ENCODE measurements around the gene OASL.
A peak's percentile ranks its signal among the peaks of the same experiment; 100 is the strongest.

OASL gene

DNA sequence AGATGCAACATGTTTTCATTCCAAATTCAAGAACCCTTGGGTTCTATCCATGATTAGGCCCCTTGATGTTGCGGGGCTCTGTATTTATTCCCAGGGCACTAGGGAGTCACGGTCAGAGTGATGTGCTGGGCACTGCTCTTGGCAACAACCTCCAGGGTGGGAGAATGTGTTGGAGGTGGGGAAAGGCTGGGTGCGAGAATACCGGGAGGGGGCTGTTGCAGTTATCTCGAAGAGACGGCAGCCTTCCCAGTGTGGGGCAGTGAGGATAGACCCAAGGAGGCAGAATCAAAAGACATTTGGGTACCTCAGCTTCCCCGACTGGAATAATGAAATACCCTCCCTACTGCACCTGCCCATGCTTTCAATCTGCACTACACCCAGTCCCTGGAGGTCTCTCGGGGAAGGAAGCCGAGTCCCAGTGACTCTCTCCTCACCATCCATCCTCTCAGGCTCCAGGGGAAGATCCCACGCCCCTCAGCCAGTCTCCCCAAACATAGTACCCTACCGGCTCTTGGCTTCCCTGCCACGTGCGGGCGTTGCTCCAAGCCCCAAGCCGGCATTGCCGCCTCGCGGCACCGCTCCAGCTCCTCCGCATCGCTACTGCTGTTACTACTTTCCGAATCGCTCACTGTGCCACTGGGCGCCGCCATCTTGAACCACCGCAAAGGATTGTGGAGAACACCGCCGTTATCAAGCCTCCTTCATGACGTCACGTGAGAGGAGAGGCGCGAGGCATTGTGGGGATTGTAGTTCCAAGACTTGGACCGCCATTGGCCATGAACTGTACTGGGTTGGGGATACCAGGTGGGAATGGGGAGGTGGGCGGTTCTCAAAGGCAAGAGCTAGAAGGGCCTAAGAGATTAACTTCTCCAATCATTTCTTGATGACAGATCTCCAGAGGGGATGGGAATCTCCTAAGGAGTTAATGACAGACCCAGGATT is 22.9 kb downstream of the OASL start, which contains the start of gene C12orf43:
Gene C12orf43 (minus strand): TSS at position 663 of the 942 bp plus-strand sequence. CDS start 13 bp downstream, at position 650.
- DNase-seq (ENCODE audit: low spot score) = peak; percentile 92

DNA sequence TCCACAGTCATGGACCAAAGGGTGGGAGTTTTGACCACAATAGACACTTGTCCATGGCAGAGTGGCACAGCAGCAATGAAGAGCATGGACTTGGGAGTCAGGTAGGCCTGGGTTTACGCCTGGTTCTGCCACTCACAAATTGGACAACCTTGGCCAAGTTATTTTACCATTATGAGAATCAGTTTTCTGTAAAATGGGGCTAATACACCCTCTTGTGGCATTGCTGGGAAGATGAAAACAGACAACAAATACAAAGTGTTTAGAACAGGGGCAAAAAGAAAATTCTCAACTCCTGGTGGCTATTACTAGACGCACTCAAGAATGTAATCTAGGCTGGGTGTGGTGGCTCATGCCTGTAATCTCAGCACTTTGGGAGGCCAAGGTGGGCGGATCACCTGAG is 25.3 kb downstream of the OASL start:
- no peak for DNase-seq (ENCODE audit: low spot score)

DNA sequence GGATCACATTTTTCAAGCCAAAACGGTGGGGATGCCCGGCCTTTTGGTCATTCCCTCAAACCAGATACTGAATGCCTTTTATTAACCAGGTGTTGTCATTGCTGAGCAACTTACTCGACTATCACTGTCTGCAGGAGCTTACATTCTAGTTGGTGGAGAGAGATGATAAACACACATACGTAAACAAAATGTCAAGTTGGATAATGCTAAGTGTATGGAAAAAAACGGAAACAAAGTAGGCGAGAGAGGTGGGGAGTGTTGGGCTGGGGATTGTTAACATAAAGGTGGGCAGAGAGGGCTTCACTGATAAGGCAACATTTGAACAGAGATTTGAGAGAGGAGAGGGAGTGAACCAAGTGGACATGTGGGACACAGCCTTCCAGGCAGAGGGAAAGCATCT is 27.2 kb downstream of the OASL start:
- DNase-seq (ENCODE audit: low spot score) = no peak

DNA sequence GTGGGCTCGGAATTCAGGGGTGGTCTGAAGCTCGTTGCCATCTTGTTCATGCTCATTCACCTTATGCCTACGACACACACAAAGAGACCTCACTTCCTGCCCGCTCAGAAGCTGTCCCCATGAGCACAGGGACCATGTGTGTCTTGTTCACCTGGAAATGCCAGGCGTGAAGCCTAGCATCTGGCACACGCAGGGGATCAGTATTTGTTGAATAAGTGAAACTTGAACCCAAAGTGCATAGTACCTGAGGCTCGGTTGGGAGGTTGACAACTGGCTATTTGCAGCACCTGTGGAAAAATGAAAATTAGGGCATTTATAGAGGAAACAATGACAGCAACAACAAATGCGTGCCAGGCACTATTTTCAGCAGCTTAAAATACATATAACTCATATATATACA is 28.2 kb downstream of the OASL start:
- DNase-seq (ENCODE audit: low spot score) = no peak

DNA sequence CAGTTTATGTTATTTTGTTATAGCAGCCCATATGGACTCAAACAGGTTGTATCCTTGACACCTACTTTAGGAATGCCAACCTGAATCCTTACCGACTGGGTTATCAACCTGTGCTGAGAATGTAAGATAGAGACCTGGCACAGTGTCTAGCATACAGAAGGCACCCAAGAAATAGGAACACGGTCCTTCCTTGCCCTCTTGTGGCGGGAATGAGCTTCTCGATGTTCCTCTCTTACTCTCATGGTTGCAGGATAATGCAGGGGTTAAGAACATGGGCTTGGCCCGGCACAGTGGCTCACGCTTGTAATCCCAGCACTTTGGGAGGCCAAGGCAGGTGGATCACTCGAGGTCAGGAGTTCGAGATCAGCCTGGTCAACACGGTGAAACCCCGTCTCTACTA is 29.3 kb downstream of the OASL start:
- peak; percentile 46 for DNase-seq (ENCODE audit: low spot score)

DNA sequence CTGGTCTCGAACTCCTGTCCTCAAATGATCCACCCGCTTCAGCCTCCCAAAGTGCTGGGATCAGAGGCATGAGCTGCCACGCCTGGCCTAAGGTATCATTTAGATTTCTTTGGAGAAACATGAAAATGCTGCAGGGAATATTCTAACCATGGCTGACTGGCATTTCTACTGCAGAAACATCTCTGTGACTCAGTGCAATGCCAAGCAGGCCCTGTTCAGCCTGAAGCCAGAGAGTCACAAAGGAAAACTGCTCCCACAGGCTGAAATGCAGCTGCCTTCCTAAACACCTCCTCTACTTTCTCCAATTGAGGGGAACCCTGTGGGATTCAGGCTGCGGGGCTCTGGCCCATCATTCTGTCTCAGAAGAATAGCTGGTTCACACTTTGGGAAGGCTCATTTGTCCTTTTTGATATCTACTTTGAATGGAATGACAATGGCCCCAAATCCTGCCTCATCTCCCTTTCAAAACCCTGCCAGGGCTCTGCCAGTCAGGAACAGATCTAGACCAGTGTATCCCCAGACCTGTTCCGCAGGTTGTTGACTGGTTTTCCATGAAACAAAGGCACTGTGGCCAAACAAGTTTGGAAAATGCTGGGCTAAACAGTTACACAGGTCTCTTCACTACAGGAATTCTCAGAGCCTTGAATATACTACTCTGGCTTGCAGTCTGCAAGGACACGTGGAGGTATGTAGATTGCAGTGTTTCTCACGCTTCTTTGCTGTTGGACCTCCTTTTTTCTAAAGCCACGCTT is 30.5 kb downstream of the OASL start:
- no peak for DNase-seq (ENCODE audit: low spot score)

DNA sequence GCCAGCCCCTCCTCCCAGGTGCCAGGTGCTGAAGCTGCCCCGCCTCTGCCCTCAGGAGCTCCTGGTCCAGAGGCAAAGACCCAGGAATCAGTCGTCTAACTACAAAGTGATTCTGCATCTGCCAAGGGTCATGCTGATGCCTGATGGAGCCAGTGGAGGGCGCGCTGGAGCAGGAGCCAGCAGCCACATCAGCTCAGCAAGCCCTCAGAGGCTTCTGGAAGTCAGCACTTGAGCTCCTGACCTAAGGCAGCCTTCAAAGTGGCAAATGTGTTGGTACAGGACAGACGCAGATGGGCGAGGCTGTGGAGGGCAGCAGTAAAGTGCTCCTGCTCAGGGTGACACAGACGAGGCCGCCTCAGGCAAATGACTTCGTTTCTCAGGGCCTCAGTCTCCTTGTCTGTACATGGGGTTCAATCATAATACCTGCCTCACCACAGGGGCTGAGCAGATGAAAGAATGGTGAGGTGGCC is 33.7 kb downstream of the OASL start:
- DNase-seq (ENCODE audit: low spot score) = peak; percentile 64

DNA sequence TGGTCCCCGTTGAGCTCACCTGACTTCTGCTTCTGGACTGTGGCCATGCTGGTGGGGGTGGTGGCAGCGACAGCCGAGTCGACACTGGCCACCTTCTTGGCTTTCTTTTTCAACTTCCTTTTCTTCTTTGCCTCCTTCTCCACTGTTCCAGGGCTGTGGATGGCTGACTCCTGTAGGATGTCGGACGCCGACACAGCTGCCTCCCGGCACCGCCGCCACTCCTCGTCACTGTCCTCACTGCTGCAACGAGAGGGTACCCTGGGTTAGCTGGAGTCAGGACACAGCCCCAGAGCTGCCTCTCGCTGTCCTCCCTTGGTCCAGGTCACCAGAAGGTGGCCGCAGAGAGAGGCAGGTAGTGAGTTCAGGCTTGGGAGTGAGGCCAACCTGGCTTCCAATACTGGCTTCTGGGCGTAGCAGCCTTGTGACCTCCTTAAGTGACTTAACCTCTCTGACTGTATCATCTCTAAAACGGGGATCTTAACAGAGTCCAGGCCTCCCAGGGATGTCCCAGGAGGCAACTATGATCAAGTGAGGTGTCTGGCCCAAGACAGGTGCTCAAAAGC is 34.7 kb downstream of the OASL start:
- no peak for DNase-seq (ENCODE audit: low spot score)

DNA sequence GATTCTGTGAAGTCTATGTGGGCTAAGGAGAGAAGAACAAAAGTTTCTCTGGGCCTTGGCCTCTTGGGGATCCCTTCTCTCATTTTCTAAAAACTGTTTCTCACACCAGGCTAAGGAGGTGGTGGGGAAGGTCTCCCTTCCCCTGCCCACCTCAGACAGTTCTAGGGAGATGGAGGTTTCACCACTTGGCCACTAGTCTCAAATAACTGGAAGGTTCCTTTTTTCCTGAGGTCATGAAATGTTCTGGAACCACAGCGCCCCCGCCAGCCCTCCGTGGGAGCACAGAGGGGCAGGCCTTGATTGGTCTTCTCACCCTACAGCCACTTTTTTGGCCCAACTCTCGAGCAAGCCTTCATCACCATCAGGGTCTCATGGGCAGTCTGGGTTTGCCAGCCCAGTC is 35.4 kb downstream of the OASL start:
- no peak for DNase-seq (ENCODE audit: low spot score)

DNA sequence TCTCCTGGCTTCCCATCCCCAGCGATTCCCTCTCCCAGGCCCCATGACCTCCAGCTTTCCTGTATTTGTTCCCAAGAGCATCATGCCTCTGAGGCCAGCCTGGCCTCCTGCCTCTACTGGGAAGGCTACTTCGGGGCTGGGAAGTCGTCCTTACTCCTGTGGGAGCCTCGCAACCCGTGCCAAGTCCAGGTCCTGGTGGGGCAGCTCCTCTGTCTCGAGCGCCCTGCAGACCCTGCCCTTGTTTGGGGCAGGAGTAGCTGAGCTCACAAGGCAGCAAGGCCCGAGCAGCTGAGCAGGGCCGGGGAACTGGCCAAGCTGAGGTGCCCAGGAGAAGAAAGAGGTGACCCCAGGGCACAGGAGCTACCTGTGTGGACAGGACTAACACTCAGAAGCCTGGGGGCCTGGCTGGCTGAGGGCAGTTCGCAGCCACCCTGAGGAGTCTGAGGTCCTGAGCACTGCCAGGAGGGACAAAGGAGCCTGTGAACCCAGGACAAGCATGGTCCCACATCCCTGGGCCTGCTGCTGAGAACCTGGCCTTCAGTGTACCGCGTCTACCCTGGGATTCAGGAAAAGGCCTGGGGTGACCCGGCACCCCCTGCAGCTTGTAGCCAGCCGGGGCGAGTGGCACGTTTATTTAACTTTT is 37.1 kb downstream of the OASL start:
- DNase-seq (ENCODE audit: low spot score) = no peak

DNA sequence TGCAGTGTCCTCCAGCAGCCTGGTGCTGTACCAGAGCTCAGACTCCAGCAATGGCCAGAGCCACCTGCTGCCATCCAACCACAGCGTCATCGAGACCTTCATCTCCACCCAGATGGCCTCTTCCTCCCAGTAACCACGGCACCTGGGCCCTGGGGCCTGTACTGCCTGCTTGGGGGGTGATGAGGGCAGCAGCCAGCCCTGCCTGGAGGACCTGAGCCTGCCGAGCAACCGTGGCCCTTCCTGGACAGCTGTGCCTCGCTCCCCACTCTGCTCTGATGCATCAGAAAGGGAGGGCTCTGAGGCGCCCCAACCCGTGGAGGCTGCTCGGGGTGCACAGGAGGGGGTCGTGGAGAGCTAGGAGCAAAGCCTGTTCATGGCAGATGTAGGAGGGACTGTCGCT is 38.0 kb downstream of the OASL start:
- no peak for DNase-seq (ENCODE audit: low spot score)

DNA sequence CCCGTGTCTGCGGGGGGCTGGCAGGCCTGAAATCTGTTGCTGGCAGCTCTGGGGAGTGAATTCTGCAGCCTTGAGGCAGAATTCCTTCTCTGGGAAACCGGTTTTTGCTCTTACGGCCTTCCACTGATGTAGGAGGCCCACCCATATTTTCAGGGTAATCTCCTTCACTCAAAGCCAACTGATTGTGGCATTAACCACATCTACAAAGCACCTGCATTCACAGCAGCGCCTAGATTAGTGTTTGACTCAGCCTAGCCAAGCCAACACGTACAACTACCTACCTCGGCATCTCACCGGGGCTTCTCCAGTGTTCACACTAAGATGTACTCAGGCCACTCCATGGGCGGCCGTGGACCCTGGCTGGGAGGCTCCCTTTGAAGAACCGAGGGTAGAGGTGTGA is 38.5 kb downstream of the OASL start:
- DNase-seq (ENCODE audit: low spot score) = no peak

DNA sequence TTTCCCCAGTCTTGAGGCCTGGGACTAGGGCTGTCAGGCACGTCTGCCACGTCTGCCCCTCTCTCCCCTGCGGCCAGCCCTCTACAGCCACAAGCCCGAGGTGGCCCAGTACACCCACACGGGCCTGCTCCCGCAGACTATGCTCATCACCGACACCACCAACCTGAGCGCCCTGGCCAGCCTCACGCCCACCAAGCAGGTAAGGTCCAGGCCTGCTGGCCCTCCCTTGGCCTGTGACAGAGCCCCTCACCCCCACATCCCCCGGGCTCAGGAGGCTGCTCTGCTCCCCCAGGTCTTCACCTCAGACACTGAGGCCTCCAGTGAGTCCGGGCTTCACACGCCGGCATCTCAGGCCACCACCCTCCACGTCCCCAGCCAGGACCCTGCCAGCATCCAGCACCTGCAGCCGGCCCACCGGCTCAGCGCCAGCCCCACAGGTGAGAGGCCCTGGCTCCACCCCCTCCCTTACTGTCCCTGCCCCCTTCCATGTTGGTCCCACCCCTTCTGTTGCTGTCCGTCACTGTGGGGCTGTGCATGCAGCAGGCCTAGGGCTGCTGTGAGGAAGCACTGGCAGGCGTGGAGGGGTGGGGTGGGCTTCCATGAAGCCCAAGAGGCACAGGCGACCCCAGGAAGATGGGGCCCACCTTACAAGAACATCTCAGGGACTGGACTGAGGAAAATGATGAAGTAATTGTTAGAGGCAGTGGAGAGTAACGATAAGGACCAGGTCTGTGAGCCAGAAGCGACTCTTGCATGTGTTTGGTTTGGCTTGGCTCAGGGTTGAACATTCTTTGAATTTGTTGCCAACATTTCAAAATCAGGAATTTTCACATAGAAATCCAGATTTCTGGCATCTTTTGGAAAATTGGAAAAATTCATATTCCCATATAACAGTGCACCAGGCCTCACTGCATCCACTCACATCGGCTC is 39.6 kb downstream of the OASL start:
- DNase-seq (ENCODE audit: low spot score) = peak; percentile 55

DNA sequence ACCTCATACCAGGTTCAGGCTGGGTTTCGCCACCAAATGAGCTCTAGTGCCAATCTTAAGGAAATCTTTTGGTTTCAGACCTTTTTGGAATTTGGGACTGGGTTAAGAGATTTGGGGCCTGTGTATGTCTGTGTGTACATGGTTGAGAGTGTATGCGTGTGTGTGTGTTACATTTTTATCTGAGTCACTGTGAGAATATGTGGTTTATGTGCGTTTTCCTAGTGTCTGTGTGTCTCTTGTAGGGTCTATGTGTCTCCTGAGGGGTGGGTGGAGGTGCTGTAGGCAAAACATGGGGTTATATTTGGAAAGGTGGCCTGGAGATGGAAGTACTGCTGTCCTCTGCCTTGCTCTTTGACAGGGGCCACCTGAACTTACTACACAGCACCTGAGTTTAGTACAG is 40.6 kb downstream of the OASL start:
- DNase-seq (ENCODE audit: low spot score) = peak; percentile 39

DNA sequence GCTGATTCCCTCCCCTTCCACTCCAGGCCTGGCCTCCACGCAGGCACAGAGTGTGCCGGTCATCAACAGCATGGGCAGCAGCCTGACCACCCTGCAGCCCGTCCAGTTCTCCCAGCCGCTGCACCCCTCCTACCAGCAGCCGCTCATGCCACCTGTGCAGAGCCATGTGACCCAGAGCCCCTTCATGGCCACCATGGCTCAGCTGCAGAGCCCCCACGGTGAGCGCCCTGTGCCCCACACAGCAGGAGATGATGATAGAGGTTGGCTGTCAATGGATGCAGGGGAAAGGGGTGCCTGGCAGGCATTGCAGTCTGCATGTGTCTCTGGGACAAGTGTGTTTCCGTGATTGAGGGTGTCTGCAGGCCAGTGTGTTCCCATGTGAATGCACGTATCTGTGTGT is 41.6 kb downstream of the OASL start:
- DNase-seq (ENCODE audit: low spot score) = no peak

DNA sequence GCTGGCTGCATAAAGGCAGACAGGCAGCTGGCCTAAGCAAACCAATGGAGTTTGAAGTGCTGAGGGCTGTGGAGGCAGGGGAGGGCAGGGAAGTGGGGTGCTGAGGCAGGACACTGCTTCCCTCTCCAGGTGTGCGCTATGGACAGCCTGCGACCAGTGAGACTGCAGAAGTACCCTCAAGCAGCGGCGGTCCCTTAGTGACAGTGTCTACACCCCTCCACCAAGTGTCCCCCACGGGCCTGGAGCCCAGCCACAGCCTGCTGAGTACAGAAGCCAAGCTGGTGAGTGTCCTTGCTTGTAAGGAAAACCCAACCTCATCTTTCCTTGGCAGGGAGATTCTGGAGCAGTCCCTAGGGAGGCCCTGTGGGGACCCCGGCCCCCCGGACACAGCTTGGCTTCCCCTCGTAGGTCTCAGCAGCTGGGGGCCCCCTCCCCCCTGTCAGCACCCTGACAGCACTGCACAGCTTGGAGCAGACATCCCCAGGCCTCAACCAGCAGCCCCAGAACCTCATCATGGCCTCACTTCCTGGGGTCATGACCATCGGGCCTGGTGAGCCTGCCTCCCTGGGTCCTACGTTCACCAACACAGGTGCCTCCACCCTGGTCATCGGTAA is 42.8 kb downstream of the OASL start:
- DNase-seq (ENCODE audit: low spot score) = no peak

DNA sequence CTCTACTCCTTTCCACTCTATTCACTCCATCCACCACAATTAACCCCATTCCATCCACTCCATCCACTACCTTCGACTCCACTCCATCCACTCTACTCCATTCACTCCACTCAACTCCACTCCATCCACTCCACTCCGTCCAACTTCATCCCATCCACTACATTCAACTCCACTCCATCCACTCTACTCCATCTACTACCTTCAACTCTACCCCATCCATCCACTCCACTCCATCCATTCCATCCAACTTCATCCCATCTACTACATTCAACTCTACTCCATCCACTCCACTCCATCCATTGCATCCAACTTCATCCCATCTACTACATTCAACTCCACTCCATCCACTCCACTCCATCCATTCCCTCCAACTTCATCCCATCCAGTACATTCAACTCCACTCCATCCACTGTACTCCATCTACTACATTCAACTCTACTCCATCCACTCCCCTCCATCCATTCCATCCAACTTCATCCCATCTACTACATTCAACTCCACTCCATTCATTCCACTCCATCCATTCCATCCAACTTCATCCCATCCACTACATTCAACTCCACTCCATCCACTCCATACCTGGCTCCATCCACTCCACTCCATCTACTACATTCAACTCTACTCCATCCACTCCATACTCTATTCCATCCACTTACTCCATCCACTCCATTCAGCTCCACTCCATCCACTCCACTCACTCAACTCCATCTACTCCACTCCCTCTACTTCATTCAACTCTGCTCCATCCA is 44.3 kb downstream of the OASL start:
- DNase-seq (ENCODE audit: low spot score) = no peak

DNA sequence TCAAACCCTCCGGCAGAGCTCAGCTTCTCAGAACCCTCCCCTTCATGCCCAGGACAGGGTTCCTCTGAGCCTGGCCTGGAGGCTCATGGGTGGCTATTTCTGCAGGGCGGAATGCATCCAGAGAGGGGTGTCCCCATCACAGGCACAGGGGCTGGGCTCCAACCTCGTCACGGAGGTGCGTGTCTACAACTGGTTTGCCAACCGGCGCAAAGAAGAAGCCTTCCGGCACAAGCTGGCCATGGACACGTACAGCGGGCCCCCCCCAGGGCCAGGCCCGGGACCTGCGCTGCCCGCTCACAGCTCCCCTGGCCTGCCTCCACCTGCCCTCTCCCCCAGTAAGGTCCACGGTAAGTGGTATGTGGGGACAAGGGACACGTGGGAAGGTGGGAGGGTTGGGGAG is 45.0 kb downstream of the OASL start:
- no peak for DNase-seq (ENCODE audit: low spot score)

DNA sequence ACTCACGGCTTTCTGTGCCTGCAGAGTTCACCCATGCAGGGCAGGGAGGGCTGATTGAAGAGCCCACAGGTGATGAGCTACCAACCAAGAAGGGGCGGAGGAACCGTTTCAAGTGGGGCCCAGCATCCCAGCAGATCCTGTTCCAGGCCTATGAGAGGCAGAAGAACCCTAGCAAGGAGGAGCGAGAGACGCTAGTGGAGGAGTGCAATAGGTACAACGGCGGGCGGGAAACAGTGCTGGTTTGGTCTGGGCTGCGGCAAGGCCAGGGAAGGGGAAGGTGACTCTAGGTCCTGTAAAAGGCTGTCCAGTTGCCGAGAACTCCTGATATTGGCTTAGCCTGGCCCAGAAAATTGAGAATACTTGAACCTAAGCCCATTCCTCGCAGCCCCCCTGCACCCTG is 45.5 kb downstream of the OASL start:
- DNase-seq (ENCODE audit: low spot score) = no peak

DNA sequence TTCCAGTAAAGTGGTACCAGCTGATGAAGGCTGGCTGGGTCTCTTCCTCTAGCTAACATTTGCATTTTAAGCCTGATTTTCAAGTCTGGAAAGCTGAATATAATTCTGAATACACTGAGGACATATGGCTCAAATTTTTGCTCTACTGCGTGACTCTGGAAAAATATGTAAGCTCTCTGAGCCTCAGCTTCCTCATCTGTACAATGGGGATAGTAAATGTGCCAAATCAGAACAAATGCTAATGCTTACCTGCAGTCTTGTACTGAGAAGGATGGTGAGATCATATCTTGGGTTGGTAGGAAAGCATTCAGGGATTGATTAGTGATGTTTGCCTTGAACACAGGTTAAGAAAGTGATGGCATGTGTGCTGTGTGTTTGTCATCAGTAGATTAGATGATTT is 46.1 kb downstream of the OASL start:
- no peak for DNase-seq (ENCODE audit: low spot score)
